HG02763 (cell line): ENCODE results near the gene SENP5.
A peak's percentile ranks its signal among the peaks of the same experiment; 100 is the strongest.
"Not testable (repeated sequence)": the region's sequence is repeated elsewhere in the genome, so short reads cannot be mapped to it uniquely, and the experiment has no call there.

Source experiments
- ATAC-seq: cut with Tn5 transposase; IDR thresholded peaks from one replicate; pipeline ENCODE4 v1.9.1; 2021; ENCODE audit warnings: mild to moderate bottlenecking, moderate library complexity; ENCODE audit not compliant: unreplicated experiment

Gene SENP5

DNA sequence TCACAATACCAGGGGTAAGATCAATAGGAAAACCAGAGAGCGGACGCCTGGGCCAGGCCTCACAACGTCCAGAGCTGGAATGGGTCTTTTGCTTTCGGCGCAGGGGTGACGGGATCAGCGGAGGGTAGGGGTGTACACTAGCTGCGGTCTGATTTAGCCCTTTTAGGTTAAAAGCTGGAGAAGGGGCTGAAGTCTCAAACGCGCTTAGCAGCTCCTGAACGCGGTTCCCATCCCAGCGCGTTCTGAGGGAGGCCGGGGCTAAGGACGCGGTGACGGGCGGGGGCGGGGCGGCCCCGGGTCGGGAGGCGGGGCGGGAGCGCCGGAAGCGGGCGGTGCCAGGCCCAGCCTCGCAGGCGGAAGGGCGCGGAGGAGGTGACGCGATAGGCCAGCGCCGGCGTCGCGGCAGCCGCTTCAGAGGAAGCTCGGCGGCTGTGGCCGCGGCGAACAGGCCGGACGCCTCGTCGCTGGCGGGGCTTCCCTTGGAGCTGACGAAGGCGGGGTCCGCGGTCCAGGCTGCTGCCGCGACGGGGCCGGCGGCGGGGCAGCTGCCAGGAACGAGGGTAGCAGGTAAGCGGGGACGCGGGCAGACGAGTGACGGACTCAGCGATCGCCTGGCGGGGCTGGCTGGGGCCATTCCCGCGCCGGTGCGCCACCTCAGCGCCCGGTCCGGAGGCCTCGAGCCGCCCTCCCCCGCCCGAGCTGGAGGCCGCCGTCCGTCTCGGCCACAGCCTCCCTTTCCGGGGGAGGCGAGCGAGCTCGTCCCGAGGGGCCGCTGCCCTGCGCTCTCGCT lies at the start of gene SENP5:
Gene SENP5 (plus strand): TSS at position 414 of the 790 bp plus-strand sequence. CDS start 17,262 bp downstream, outside the sequence.
- ATAC-seq, result peak; percentile 84

DNA sequence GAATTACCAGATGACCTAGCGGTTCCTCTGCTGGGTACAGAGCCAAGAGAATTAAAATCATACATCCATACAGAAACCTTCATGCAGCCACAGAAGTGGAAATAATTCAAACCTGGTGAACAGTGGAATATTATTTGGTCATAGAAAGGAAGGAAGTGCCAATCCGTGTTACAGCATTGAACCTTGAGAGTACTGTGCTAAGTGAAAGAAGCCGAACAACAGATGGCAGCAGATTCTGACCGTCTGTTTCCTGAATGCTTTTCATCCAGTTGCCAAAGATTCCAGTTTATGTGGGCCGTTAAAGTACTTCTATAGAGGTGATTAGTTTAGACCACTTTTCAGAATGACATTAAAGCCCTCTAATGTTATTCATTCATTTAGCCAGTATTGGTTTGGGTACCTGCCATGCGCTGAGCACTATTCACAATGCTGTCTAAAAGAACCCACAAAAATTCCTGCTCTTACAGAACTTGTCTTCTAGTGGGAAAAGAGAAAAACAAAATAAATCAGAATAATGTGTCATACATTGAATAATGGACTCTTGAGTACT lies 45.8 kb upstream of the SENP5 start:
- ATAC-seq, result no peak

- not testable (repeated sequence) for ATAC-seq
These were observed 38.1 kb upstream of the SENP5 start for GRCh38 chr3:196829651-196830050.

DNA sequence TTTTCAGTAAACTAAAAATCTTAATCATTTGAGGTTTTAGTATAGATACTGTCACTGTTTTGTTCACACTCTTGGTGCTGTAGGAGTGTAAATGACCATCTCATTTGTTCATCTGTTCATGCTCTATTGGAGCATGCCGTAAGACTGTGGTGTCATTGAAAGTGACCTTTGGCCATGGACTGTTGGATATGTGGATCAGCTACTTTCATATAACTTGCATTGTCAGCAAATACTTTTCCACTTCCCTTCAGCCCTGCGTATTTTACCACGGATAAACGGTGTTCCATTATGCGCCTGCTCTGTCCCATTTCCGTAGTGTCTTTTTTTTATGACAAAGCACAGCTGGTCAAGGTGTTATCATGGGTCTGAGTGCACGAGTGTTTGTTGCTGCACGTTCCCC lies 32.6 kb upstream of the SENP5 start:
- no peak for ATAC-seq

- ATAC-seq, result not testable (repeated sequence)
These were observed 31.1 kb upstream of the SENP5 start for GRCh38 chr3:196836626-196837025.

DNA sequence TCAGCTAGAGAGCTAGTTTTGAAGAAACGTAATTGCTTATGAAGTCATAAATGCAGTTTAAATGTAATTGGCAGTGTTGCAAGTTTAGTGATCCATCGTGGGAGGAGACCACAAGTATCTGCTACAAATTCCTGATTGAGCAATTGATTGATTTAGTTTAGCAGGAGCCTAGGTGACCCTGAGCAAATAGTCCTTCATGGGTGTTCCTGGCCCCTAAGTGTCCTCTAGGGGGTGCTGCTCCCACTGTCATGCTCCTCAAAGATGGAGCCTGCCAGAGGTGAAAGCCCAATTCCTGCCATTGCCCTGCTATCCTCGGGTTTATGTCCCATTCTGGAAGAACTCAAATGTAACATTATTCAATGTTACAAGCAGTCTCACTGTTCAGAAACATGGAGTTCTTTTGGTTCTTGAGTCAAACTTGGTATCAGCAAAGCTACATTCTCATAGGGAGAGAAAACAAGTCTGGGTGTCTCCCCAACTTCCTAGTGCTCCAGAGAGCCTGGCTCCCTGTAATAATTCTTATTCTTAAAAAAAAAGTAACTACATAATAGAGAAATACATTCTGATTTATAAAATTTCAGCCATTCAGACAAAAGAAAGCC lies 29.8 kb upstream of the SENP5 start:
- ATAC-seq, result peak; percentile 63

DNA sequence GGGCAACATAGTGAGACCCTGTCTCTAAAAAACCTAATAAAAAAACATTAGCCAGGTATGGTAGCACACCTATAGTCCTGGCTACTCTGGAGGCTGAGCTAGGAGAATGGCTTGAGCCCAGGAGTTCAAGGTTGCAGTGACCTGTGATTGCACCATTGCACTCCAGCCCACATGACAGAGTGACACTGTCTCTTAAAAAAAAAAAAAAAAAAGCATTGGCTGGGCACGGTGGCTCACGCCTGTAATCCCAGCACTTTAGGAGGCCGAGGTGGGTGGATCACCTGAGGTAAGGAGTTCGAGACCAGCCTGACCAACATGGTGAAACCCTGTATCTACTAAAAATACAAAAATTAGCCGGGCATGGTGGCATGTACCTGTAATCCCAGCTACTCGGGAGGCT lies 28.4 kb upstream of the SENP5 start:
- not testable (repeated sequence) for ATAC-seq

- no peak for ATAC-seq
These were observed 24.9 kb upstream of the SENP5 start for GRCh38 chr3:196842567-196843434.

DNA sequence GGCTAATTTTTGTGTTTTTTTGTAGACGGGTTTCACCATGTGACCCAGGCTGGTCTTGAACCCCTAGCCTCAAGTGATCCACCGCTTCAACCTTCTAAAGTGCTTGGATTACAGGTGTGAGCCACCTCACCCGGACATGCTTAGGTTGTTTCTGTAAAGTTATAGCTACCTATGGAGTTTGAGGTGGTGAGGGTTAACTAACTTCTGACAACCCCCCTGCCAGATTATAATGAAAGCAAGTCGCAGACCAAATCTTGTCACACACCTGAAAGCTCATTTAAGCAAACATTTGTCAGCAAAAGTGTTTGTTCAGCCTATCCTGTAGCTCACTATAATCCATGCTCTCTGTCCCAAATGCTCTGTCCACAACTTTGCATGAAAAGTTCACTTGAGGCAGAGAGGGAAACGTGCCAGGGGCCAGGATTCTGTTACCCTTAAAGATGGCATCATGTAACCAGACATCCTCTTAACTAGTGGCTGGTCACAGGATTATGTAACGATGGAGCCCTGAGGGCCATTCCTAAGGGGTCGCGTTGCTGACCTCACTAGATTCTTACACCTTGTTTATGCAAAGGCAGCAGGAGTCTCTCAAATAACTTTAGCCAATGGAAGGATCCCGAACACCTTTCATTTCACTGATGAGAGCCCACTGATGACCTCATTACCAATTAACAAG lies 24.1 kb upstream of the SENP5 start:
- ATAC-seq, result no peak

DNA sequence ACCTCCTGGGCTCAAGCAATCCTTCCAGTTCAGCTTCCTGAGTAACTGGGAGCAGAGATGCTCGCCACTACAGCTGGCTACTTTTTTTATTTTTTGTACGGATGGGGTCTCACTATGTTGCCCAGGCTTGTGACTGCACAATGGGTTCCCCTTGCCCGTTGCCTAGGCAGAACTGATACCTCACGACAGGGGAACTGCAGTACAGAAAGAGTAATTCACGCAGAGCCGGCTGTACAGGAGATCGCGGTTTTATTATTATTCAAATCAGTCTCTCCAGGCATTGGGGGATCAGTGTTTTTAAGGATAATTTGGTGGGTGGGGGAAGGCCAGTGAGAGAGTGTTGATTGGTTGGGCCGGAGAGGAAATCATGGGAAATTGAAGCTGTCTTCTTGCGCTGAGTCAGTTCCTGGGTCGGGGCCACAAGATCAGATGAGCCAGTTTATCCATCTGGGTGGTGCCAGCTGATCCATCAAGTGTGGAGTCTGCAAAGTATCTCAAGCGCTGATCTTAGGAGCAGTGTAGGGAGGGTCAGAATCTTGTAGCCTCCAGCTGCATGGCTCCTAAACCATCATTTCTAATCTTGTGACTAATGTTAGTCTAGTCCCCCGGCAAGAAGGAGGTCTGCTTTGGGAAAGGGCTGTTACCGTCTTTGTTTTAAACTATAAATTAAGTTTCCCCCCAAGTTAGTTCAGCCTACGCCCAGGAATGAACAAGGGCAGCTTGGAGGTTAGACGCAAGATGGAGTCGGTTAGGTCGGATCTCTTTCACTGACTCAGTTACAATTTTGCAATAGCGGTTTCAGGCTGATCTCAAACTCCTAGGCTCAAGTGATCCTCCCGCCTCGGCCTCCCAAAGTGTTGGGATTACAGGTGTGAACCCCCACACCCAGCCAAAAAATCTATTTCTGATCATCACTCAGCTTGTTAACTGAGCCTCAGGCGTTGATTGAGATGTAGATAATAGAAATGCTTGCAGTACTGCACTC lies 23.2 kb upstream of the SENP5 start:
- not testable (repeated sequence) for ATAC-seq

GRCh38 chr3:196848375-196848774 lies 19.3 kb upstream of the SENP5 start:
- ATAC-seq, result not testable (repeated sequence)

DNA sequence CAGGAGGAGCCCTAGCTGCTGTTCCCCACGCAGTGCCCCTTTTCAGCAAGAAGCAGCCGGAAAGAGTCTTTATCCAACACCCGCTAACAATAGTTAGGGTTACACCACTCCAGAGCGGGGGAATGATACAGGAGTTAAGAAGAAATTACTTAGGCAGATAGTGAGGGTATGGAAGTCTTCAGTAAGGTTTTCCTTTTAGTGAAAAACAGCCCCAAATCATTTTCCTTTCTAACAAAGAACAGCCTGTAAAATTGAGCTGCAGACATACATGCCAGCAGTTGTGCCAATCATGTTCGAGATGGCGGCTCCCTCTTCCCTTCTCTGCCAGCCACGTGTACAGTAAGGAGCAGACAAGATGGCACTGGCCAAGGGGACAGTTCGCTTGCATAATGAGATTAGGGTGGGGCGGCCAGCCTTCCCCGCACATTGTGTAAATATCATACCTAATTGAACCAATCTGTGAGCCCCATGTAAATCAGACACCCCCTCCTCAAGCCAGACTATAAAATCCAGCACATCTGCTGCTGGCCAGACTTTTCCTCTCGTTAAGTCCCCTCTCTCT lies 18.5 kb upstream of the SENP5 start:
- ATAC-seq, result no peak

- ATAC-seq, result not testable (repeated sequence)
These were observed 4.7 kb upstream of the SENP5 start for GRCh38 chr3:196863000-196863399.

GRCh38 chr3:196867155-196867506 lies 589 bp upstream of the SENP5 start:
- no peak for ATAC-seq

DNA sequence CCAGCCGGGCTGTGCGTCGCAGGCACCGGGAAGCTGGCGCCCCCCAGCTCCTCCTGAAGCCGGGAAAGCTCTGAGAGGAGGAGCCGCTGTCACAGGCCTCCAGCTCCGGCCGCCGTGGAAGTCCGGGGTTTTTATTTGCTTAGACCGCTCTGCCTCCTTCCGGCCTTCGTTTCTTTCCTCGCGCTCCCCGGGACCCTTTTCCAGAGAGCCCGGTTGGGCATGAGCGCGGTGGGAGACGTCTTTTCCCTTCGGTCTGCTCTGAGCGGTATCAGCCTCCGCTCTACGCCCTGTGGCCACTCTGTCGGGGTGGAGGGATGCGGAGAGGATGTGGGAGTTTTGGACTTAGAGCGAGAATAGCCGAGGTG lies 559 bp downstream of the SENP5 start:
- peak; percentile 11 for ATAC-seq

DNA sequence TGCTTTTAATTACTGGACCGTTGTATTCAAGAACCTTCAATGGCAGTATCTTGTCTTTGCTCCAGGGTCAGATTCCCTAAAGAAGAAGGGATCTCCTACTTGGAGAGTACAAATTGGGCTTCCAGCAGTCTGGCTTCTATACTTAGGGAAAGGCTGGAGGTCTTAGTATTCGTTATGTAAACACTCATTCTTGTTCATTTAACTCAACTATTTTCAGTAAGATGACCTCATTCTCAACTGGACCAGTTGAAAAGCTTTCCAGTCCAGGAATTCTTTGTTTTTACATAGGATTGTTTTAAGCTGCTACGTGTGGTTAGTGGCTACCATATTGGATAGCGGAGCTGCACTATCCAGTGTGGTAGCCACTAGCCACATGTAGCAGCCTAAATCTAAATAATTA lies 4.6 kb downstream of the SENP5 start:
- ATAC-seq, result no peak

DNA sequence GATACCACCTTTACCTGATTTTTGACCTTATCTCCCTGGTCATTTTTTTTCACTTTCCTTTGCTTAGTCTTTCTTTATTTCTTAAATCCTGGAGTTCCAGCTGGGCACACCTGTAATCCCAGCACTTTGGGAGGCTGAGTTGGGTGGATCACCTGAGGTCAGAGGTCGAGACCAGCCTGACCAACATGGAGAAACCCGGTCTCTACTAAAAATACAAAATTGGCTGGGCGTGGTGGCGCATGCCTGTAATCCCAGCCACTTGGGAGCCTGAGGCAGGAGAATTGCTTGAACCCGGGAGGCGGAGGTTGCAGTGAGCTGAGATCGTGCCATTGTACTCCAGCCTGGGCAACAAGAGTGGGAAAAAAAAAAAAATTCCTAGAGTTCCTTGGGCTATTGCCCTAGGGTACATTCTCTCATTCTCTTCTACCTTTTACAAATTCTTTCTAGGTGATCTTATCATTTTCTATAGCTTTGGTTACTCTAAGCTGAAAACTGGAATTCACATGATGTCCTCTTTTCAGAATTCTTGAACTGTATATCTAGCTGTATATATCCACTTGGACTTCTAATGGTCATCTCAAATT lies 6.9 kb downstream of the SENP5 start:
- ATAC-seq, result not testable (repeated sequence)

DNA sequence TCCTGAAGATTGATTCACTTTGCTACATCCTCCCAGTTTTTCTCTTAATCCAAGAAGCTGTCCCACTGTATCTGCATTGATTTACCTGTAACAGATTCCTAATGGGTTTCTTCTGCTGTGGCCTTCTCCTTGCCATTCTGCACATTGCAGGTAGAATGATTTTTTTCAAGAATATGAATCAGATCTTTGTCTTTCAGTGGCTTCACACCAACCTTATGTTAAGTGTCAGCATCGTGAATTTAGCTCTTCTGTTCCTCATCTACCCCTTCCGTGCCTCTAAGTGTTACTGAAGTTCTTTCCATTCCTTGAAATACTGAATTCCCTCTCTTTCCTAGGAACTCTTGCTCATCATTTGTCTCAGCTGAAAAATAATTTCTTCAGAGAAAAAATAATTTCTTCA lies 7.5 kb downstream of the SENP5 start:
- no peak for ATAC-seq

- ATAC-seq, result no peak
These were observed 15.6 kb downstream of the SENP5 start for GRCh38 chr3:196883361-196883760.
